AML-193 (cell line): ENCODE results near the gene RANBP3L.
"Not testable (repeated sequence)": the region's sequence is repeated elsewhere in the genome, so short reads cannot be mapped to it uniquely, and the experiment has no call there.

Experiments
- DNase-seq, 2 experiments: peaks; one replicate each; lab custom pipeline; 2025; lab: John Stamatoyannopoulos, UW

RANBP3L gene

DNA sequence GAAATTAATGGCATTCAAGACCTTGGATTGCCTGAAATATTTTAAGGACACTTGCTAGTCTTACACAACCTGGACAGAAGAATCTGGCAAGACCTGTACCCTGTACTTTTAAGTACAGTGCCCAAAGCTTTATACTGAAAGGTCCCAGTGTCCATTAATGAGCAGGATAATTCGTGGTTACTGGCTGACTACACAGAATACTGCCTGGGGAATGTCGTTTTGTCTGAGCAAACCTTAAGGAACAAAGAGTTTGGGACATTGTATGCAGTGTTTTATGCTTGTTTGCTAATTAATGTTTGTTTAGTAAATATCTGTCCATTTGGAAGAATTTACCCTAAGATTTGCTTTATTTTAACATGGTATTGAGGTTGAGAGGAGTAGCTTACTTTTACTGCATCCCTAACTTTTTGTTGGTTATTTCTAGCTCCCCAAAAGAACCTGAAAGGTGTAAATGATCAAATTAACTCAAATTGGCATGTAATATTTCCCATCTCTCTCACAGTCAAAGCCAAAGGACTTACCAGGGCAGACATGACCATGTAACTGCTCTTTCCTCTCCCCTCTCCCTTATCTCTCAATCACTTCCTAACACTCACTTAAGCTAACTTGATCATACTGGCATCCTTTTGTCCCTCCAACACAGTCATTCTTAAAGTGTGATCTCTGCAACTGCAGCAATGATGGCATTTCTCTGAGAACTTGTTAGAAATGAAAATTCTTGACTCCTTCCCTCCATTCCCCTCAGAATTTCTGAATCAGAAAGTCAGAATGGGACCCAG, 15.7 kb downstream of the RANBP3L start:
- DNase-seq: no peak

DNA sequence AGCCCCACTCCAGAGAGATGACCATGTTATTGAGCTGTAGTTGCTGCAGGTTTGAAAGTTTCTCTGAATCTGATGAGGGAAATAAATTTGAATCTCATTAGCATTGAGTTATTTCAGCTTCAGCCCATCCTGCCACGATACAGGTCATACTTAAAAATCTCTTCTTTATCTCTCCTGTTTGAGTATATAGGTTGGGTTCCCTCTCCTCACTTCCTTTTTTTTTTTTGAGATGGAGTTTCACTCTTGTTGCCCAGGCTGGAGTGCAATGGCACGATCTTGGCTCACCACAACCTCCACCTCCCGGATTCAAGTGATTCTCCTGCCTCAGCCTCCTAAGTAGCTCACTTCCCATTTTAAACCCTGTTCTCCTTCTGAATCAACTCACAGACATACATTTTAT, 17.9 kb downstream of the RANBP3L start:
- DNase-seq: not testable (repeated sequence)

DNA sequence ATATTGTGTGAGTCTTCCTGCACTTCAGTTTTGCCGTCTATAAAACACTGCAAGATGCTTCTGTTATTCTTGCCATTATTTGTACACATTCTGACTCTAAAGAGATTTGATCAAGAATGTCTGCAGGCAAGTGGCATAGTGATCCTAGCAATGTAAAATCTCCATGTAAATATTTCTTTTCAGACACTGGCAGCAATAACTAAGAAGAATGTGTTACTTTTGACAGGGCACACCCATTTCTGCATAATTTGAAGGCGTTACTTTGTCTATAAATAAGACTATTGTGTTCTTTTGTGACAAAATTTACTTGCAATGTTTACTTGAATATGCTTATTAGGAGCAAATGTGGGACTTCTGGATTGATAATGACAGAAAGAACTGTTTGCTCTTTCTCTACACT, 20.1 kb downstream of the RANBP3L start:
- no peak for DNase-seq

DNA sequence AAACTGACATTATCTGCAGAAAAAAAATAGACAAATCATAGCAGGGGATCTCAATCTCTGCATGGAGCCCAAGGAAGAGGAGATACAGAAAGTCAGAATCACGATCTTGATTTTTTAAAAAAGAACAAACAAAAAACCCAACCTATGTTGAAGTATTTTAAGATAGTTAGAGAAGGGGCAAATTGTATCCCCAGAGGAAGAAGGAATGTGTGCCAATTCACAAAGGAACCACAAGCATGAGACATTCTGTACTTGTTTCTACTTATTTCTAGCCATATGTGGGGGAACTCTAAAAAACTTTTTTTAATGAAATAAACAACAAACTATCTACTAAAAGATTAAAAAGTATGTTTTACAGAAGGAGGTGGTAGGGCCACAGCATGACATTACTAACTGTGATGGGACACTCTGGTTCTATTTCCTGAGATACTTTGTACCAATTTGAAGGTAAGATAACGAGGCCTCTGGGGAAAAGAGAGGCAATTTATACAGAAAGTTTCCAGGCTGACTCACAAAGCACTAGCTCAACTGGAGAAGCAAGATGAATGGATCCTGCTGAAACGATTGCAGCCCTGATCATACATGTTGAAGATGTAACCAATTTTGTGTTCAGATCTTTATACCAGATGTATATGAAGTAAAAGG, 22.5 kb downstream of the RANBP3L start:
- no peak for DNase-seq

DNA sequence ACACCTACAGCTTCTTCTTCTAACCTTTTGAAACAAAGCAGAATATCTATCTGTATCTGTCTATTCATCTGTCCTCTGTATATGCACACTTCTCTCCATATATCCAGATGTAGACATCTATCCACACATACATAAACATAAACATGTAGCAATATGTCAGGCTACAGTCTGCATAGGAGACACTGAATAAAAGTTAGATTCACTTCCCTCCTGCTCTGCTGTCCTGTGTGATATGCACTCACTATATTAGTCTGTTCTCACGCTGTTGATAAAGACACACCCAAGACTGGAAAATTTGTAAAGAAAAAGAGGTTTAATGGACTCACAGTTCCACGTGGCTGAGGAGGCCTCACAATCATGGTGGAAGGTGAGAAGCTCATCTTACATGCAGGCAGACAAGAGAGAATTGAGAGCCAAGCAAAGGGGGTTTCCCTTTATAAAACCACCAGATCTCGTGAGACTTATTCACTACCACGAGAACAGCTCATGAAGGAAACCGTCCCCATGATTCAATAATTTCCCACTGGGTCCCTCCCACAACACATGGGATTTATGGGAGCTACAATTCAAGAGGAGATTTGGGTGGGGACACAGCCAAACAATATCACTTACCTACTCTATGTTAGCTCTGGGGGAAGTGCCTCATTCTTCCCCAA, 24.1 kb downstream of the RANBP3L start:
- no peak for DNase-seq

DNA sequence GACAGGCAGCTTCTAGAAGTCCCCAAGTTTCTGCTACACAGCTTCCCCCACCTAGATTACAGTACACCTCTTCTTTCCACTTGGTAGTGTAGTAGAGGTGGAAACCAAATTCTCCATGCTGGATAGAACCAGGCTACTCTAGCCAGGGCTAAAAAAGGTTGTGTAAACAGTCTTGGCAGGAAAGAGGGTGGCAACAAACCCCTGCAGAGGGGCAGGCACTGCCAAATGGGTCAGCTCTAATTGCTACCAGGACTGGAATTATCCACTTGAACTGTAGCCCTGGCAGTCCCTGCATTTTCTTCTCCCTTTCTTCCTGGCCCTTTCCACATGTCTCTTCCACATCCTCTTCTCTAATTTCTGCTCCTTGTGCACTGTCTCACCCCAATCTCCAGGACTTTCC, 24.8 kb downstream of the RANBP3L start:
- DNase-seq: no peak

DNA sequence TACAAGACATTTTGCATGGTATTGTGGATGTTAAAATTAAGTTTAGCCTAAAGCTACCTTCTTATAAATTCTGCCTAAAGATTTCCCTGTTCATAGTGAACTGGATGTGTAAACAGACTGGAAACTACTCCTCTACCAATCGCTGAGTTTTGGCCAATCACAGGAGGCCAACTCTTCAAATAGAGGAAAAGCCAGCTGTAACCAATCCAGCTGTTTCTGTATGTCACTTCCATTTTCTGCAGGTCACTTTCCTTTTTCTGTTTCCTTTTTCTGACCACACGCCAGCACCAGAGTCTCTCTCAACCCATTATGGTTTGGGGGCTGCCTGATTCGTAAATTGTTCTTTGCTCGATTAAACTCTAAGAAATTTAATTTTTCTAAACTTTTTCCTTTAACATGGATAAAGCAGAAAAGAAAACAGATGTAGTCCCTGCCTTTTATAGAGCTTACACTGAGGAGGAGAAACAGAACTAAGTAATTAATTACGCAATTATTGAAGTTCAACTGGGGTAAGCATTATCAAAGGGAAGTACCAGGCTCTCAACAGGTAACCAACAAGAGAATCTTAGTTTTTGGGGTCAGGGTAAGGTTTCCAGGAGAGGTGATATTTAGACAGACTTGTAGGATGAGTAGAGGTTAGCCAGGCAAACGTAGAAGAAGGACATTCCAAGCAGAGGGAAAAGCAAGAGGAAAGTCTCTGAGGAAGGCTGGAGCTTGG, 27.7 kb downstream of the RANBP3L start:
- peak; percentile 76 to 82 for DNase-seq

DNA sequence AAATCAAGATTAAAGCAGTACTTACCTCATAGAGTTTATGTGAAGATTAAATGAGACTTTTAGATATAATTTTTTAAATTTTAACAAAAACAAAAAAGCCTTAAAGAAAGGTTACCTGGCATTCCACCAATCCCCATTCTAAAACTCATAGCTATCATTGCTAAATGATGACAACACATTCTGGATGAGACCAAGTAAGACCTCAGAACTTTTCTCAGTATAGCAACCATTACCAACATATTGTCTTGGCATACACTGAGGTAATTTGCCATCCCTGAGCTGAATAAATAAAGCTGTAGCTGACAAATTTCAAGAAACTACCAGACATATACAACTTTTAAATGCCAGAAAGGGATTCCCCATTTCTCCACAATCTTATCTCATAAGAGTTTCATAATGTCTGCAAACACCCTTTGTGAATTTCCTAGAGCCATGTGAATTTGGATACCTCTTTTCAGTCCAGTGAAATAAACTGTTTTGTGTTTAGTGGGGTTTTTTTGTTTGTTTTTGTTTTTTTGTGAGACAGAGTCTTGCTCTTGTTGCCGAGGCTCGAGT, 29.5 kb downstream of the RANBP3L start:
- DNase-seq: no peak

DNA sequence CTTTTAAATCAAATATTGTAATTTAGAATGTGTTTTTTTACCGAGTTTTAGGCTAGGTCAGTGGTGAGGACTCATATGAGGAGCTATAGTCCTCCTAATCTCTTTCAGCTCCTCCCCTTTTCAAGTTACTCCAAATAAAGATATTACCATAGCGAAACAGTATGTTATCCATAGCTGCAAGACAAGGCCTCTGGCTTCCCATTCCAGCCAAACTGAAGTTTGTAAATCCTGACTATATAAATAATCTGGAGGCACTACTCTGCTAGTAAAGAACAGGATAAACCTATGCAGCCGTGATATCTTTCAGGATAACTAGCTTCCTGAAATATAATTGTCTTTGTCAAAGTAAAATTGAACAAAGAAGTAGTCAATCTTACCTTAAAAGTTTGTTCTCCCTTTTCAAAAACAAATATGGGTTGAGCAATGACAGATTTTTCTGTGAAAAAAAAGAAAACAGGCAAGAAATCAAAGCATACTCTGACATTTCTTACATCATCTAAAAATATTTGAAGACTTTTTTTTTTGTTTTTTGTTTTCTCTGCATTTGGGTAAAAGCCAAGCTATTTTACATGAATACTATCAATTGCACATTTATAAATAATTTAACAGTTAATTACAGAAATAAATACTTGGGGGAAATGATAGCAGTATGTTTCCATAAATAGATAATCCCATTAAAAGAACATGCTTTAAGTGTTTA, 30.7 kb downstream of the RANBP3L start:
- DNase-seq: no peak

DNA sequence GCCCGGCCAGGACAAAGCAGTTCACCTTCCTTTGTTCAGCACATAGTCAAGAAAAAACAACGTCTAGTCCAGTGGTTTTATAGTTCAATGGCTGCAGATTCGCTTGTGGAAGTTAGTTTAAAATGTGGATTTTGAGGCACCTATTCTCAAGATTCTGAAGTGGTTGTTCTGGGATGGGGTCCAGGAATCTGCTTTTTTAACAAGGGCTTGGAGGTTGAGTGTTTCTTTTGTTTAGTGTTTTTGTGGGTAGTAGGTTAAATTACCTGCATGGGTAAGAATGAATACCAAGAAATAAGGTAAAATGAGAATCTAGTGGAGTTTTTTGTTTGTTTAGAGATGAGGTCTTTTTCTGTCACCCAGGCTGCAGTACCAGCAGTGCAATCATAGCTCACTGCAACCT, 31.5 kb downstream of the RANBP3L start:
- DNase-seq: no peak

DNA sequence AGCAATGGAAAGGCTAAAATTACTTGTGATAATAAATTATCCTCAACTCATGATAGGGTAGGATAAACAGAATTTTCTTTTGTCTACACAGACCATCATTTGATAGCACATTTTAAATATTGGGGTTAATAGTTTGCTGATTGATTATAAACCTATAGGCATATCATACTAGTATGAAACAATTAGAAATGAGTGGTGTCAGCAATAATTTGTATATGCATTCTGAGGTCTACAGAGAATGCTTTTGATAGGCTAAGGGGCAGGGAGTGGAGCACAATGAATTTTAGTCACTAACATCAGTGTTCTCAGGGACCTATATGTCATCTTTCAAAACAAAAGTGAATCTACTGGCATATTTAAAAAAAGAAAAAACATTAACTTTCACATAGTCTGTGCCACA, 32.2 kb downstream of the RANBP3L start:
- DNase-seq: no peak

DNA sequence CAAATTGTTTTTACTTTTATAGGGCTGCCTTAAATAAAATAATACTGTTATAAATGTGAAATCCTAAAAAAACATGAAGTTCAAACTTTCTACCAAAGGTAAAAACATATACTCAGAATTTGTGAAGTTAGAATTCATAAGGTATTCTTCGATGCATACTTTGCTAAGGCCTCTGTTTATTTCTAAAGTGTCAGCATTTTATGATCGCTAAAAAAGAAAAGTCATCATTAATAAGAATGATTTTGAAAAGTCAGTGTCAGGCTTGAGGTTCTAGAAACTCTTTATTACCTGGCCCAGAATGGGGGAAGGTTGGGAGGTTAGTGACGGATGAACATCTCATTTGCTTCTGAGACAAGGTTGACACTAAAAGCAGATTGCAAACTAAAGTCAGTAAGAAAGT, 33.8 kb downstream of the RANBP3L start:
- no peak for DNase-seq

DNA sequence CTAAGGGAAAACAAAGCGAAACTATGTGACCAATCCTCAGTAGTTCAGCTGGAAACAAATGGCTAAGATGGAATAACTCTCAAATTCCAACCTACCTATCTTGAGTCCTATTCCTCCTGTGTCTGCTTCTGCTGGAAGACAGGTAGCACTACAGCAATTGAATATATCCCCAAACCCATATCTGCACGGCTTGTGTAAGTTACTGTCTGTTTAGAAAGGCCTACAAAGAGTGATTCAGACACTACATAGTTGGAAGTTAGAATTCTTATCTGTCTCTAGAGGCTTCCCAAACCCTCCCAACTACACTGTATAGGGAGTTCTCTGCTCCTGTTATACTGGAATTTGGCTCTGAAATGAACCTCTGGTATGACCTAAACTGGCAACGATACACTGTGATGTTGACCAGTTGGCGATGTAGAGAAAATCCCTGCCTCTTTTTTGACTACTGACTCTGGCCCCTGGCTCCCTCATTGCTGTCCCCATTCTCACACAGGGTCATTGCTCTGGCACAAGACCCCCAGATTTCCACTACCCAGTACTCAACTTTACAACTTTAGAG, 37.4 kb downstream of the RANBP3L start:
- DNase-seq: no peak

DNA sequence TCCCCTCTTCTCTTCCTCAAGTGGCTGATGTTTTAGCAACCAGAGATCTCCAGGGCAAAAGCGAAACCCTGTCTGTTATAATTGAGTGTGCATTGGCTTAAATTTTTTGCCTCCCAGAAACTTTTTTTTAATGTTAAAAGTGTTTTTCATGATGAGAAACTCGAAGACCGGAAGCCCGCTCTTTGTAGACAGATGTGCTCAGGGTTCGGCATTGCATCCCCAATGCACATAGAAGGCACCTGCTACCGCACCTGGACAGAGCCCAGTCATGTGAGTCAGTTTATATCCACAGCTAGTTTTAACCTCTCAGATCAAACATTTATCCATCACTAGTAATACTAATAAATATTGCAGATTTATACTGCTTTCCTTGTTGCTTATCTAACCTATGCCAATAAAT, 40.5 kb downstream of the RANBP3L start:
- no peak for DNase-seq

DNA sequence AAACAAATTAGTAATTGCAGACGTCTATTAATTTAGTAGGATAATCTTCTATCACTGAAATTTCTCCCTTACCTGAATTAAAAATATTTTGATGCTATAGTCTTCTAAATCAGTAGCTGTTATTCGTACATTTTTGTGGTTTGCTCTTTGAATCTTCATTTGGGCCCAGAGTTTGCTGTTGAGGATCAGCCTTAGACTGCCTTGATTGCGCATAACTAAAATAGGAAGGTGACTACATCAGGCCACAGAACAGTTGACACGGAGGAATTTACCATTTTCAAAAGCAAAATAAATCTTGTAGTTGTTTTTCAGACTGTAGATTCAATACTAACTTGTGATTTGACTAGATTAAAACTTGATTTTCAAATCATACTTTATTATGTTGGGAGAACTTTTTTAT, 48.1 kb downstream of the RANBP3L start:
- no peak for DNase-seq

DNA sequence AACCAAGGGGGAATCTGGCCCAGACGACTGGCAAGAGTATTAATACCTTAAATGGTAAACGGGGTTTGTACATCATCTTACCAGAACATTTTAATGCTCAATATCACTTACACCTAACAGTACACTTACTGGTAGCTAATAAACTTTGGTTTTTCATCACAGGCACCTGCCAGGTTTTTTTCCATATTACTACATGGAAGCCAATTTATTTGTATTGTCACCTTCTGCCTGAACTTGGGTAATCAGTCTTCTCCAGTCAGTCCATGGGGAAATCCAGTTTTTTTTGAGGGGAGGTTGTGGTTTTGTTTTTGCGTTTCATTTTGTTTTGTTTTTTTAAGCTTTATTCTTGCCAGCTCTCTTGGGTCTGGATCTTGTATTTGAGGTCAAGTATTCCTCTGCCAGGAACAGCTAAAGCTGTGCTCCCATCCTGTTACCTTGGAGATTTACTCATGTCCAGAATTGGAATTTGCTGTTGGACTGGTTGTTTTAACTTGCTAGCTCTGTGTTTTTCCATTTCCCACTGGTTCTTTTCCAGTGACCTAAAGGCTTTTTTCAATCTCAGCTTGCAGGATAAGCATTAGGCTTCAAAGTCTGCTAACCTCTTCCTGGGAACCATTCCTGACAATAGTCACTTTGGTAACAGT, 48.9 kb downstream of the RANBP3L start:
- DNase-seq: no peak

DNA sequence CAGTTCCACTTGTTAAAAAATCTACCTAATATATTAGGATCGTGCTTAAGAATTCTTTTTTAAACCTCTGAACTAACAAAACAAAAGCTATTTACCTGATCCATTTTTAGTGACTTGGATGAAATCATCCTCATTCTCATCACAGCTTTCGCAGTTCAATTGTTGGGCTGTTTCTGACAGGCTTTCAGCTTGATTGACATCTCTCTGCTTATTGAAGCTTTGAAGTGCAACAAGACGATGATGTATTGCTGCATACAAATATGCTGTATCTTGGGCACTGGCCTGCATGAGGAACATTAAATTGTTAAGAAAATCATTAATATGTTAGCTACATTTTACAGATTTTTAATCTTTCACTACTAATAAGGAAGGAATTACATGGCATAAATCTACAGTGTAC, 50.5 kb downstream of the RANBP3L start:
- DNase-seq: no peak

DNA sequence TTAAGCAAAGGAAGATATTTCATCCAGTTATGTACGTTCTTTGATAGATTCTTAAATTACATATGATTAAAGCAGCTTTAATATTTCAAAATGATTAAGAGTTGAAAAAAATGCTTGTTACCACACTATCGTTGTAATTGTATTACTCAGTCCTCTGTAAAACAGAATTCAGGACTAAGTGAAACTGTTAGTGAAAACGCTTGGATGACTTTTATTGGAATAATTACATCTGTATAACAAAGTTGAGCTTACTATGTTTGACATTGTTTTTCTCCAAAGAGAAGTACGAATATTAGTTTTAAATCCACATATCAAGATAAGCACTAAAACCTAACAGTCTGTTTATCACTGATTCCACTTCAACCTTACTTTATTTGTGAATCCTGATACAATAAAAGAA, 51.3 kb downstream of the RANBP3L start:
- no peak for DNase-seq

DNA sequence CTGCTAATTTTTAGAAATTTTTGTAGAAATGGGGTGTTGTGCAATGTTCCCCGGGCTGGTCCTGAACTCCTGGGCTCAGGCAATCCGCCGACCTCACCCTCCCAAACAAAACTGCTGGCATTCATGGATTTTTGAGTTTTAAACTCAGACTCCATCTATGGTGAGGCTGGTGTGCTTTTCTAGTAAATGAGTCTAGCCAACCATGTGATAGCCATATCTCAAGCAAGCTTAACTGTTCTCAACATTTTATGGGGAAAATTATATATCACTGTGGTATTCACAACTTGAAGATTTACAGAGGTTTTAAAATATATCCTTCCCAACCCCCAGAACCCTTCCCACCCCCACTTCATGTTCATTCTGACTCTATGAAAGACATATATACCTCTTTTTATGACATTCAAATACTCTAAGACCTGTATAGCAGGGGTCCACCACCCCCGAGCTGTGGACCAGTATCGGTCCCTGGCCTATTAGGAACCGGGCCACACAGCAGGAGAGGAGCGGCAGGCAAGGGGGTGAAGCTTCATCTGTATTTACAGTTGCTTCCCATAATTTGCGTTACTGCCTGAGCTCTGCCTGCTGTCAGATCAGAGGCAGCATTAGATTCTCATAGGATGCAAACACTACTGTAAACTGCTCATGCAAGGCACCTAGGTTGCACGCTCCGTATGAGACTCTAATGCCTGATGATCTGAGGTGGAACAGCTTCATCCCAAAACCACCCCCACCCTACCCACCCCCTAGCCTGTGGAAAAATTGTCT, 55.5 kb downstream of the RANBP3L start:
- no peak for DNase-seq

DNA sequence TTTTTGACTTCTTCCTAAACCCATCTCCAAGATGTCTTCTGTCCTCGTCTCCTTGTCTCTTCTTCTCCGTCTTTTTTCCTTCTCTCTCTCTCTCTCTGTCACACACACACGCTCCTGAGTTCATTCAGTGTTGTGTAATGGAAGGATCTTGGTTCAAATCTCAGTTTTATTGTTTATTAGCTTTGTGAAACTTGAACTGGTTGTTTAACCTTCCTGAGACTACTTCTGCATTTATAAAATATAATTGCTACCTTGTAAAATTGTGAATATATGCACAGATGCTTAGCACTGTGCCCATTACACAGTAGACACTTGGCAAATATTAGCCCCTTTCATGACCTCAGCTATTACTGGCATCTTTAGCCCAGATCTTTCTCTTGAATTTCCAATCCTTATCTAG, 57.6 kb downstream of the RANBP3L start:
- no peak for DNase-seq
